Cerebellar nuclear complex (tissue), 1 donor: Measurements from ENCODE around the gene ANO6.

ENCODE experiments used
- DNase-seq, 2 experiments: peaks; one replicate each; lab custom pipeline; 2025; lab: John Stamatoyannopoulos, UW

The ANO6 gene

GRCh38 chr12:45458238-45458637, 242.3 kb downstream of the ANO6 start:
- DNase-seq, result no peak

- DNase-seq, result no peak
Measured at GRCh38 chr12:45458854-45459807, 243.2 kb downstream of the ANO6 start.

GRCh38 chr12:45462506-45462905, 246.6 kb downstream of the ANO6 start:
- DNase-seq, result no peak

GRCh38 chr12:45464699-45465098, 248.8 kb downstream of the ANO6 start:
- DNase-seq, result no peak

GRCh38 chr12:45468751-45469615, 253.1 kb downstream of the ANO6 start:
- no peak for DNase-seq

- DNase-seq, result no peak
Measured at GRCh38 chr12:45469902-45470301, 254.0 kb downstream of the ANO6 start.

- DNase-seq, result no peak
Measured at GRCh38 chr12:45473636-45474035, 257.7 kb downstream of the ANO6 start.

GRCh38 chr12:45475594-45475993, 259.7 kb downstream of the ANO6 start:
- no peak for DNase-seq

- no peak for DNase-seq
Measured at GRCh38 chr12:45477526-45477925, 261.6 kb downstream of the ANO6 start.

GRCh38 chr12:45478931-45479330, 263.0 kb downstream of the ANO6 start:
- no peak for DNase-seq

GRCh38 chr12:45481746-45482145, 265.9 kb downstream of the ANO6 start:
- no peak for DNase-seq

GRCh38 chr12:45483571-45483970, 267.7 kb downstream of the ANO6 start:
- DNase-seq, result no peak
